Body of pancreas (tissue), 4 donors: ENCODE results near the gene CNIH1.

Source experiments
- CTCF ChIP-seq, 7 experiments: fragments of 450-650 bp in 4 of 7; fragments of 200-600 bp in 3 of 7; sonication (generic) in 3 of 7; IDR thresholded peaks; one replicate each; pipeline ENCODE4 v1.5.1; 2016 to 2019; ENCODE audit warnings: antibody characterized with exemption in 7 of 7
- POLR2A ChIP-seq, 3 donors: fragments of 450-650 bp; IDR thresholded peaks; one replicate each; pipeline ENCODE4 v1.6.1; 2016; ENCODE audit warnings: antibody characterized with exemption in 3 of 3, mild to moderate bottlenecking in 2 of 3

- TF ChIP-seq CTCF (IDR thresholded peaks at IDR 0.05) (no peak), POLR2A (IDR thresholded peaks at IDR 0.05) (no peak)
These were observed 63.7 kb downstream of the CNIH1 start for GRCh38 chr14:54377501-54377900.
